Midbrain (tissue), 1 donor: ENCODE data around the gene GRWD1.

ENCODE experiments used
- DNase-seq: peaks from one replicate; lab custom pipeline; 2025; lab: John Stamatoyannopoulos, UW

GRWD1 gene

DNA sequence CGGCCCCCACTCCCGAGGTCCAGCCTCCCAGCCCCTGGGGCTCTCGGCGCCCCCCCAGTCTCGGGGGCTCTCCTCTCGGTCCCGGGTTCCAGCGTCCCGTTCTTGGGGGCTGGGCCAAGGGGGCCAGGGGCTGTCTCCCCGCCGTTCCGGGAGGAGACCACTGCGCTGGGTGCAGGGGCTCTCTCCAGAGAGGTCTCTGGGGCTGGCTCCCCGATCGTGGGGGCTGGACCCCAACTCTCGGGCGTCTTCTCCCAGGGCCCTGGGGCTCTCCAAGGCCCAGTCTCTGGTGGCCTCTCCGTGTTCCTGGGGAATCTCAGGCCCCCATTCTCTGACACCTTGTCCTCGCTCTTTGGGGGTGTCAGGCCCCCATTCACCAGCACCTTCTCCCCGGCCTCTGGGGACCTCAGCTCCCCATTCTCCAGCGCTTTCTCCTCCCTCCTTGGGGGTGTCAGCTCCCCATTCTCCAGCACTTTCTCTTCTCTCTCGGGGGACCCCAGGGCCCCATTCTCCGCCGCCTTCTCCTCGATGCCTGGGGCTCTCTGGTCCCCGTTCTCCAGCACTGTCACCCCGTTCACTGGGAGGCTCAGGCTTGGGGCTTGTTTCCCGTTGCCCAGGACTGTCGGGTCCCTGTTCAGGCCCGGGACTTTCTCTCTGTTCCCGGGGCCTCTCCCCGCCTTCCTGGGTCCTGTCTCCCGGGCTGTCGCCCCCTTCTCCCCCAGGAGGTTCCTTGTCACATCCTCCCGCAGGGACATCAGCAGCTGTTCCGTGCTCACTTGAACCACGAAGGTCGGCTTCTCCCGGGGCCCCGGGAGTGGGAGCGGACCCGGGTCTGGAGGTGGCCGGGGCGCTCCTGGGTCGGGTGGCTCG is 52.2 kb downstream of the GRWD1 start:
- no peak for DNase-seq

DNA sequence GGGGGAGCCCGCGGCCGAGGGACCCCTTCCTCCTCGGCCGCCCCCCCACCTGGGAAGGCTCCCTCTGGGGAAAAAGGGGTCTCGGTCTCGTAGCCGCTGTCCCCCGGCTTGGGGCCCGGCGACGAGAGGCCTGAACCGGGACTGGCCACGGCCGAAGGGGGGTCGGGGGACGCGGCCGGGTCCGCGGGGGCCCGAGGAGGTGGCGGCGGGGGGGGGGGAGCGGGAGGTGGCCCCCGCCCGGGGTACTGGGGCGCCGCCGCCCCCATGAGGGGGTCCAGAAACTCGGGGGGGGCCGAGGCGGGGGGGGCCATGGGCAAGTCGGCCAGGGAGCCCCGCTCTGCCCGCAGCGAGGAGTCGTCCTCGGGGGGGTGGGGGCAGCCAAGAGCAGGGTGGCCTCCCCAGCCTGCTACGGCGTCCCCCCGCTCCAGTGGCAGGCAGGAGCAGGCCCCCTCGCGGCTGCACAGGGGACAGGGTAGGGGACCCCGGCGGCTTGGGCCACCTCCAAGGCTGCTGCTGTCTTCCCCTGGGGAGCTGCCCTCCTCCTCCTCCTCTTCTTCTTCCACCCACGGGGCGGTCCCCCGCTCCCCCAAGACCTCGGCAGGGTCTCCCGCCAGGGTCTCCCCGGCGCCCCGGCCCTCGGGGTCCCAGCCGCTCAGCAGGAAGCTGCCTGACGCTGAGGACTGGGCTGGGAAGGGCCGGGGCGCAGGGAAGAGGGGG is 53.0 kb downstream of the GRWD1 start:
- no peak for DNase-seq

DNA sequence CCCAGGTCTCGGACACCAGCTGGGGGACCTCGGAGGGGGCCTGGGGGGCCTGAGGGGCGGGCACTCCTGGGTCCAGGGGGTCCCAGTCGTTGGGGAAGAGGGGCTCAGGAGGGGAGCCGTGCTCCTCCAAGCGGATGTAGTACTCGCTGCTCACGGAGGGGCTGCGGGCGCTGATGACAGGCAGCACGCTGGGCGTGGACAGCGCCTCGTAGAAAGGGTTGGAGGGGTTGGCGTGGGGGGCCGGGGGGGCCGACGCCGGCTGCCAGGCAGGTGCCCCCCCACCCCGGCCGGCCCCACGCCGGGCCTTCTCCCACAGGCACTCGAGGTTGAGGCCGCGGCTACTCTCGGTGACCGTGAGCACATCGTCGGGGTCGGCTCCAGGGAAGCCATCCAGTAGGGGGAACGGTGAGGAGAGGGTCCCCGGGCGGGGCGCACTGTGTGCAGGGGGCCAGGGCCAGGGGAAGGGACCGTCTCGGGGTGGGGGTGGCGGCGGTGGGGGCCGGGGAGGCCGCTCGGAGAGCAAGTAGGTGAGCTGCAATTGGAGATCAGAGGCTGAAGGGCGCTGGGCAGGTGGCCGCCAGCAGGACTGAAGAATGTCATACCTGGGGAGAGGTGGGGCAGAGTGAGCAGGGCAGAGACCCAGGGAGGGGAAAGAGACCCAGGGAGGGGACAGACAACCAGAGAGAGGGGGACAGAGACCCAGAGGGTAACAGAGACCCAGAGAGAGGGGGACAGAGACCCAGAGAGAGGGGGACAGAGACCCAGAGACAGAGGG is 53.7 kb downstream of the GRWD1 start:
- no peak for DNase-seq

DNA sequence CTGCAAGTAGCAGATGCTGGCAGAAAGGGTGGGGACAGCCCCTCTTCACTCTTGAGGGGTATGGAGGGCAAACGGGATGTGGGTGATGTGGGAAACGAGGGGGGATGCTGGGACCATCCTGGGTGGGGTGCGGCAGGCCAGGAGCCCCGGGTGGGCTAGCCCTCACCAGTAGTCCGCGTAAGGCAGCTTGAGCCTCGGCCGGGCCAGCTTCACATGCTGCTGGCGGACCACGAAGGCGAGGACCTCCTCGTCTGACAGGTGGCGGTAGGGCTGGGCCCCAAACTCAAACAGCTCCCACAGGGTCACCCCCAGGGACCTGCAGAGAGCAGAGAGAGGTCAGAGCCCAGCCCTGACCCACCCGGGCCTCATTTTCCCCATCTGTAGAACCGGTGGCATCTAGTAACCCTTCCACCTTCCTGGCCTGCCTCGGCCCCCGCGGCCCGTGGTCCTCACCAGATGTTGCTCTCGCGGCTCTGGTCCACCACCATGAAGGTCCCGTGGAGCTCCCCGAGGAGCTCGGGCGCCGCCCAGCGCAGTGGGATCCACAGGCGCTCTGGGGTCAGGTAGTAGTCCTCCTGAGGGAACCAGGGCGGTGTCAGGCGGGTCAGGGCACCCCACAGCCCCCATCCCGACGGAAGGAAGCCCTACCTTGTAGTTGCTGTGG is 55.2 kb downstream of the GRWD1 start:
- DNase-seq: no peak

DNA sequence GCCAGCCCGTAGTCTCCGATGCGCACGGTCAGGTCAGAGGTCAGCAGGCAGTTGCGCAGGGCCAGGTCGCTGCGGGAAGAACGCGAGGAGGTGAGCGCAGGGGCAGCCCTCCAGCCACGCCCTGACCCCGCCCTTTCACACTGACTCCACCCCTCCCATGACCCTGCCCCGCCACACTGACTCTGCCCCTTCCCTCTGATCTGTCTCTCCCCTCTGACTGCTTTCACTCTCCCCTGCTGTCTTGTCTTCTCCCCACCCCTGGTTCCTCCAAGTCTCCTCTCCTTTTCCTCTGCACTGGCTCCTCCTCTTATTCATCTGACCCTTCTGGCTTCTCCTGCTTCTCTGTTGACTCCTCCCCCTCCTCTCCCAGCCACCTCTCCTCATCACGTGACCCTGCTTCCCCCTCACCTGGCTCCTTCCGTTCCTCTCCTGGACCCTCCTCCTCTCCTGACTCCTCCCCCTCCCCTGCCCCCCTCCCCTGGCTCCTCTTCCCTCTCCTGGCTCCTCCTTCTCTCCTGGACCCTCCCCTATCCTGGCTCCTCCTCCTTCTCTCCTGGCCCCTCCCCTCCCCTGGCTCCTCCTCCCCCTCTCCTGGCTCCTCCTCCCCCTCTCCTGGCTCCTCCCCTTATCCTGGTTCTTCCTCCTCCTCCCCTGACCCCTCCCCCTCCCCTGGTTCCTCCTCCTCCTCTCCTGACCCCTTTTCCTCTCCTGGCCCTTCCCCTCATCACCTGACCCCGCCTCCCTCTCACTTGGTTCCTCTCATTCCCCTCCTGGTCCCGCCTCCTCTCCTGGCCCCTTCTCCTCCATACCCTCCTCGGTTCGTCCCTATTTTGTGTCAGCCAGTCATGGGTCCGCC is 55.9 kb downstream of the GRWD1 start:
- DNase-seq: no peak

DNA sequence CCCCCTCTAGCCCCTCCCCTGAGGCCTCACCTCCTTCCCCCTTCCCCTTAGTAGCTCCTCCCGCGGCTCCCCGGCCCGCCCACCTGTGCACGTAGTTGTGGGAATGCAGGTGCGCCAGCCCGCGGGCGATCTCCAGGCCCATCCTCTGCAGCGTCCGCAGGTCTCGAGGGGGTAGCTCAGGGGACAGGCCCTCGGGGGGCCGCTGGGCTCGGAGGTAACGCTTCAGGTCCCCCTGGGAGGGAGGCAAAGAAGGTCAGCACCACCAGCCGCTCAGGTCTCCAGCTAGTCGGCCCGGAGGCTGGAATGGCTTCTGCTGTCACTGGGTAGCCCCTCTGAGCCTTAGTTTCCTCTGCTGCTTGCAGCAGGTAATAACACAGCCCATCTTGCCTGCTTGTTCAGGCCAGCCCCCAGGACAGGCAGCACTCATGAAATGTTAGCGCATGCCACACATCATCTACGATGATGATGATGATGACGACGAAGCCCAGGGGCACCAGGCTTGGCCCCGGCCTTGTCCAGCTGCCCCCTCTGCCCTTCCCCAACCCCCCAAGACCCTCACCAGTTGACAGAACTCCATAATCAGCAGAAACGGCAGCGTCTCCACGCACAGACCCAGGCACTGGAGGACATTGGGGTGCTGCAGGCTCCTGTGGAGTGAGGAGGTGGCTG is 56.7 kb downstream of the GRWD1 start:
- no peak for DNase-seq

DNA sequence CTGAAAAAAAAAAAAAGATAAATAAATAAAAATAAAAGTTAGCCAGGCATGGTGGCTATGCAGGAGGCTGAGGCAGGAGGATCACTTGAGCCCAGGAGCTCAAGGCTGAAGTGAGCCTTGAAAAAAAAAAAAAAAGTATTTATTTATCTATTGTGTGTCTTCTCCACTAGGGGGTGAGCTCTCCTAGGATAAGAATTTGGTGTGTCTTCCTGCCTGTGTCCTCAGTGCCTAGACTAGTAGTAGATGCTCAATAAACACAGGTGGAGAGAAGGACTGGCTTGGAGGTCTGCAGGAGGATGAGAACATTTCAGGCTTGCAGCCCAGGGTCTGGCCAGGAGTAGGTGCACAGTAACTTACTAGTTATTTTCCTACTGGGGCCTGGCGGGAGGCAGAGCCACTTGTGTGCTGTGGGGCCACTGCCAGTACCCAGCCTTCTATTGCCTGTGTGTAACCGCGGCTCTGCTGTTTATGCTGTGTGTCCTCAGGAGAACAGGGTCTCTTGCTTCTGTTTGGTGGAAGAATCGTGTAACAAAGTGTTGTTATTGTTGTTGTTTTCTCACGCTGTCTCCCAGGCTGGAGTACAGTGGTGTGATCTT is 60.5 kb downstream of the GRWD1 start:
- no peak for DNase-seq
